ENCODE data around the gene PPP5C. TPM values are rescaled to one million over a fixed set of nuclear protein-coding genes. Genes with fewer than 3 reads are reported as not detected.
"Not testable (repeated sequence)": the region's sequence is repeated elsewhere in the genome, so short reads cannot be mapped to it uniquely, and the experiment has no call there.

Gene PPP5C
- total RNA-seq = 77.3 TPM
- long read RNA-seq, transcript PPP5C-201 (13 exons, 2,109 nt) = major isoform, 90 of 104 reads
- long read RNA-seq, partial matches to known transcripts = 1 of 104 reads
- long read RNA-seq, other reads (novel, unspliced or antisense) = 12 of 104 reads

- peak; percentile 96 for DNase-seq (ENCODE audit: missing footprints)
- intact Hi-C loops (cut with DNase I) = loop anchor here (5.0 kb wide), 2 partner anchors 45 to 65 kb away; no protein-coding TSS in a partner anchor
- ATAC-seq = peak; percentile 88
These were observed at the start of gene PPP5C for GRCh38 chr19:46346821-46347571. Gene PPP5C (plus strand): TSS chr19:46347087. CDS start chr19:46347097, 10 bp downstream.

DNA sequence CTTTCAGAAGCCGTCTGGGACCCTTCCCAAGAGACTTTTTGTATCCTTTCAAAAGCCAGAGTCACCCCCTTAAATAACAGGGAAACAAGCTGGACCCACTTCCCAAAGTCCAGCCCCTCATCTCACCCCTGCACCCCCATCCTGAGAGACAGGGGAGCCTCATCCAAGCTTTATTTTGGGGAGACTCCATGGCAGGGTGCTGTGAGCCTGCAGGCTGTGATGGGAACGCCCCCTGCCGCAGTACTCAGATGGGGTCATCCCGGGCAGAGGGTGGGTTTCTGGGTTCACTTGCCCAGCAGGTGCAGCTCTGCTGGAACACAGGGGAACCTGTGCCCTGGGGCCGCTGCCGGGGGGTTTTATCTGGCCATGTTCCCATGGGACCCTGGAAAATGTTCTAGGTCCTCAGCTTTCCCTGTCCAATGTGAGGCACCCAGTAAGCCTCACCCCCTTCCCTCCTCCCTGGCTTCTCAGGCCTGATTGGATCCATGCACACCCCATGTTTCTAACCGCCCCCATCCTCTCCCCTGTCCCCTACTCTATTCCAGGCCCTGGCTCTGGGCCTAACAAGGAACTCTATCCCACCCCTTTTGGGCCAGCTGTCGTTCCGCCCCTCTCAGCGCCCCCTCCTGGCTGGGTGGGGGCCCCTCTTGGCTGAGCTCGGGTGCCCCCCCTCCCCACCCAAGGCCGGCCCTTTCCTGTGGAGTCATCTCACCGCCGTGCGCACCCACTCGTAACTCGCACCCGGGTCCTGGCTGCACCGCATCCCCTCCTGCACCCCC lies 49.0 kb upstream of the PPP5C start:
- peak; percentile 90 for DNase-seq (ENCODE audit: missing footprints)
- intact Hi-C loops (cut with DNase I) = no loop called here
- ATAC-seq = peak; percentile 63

DNA sequence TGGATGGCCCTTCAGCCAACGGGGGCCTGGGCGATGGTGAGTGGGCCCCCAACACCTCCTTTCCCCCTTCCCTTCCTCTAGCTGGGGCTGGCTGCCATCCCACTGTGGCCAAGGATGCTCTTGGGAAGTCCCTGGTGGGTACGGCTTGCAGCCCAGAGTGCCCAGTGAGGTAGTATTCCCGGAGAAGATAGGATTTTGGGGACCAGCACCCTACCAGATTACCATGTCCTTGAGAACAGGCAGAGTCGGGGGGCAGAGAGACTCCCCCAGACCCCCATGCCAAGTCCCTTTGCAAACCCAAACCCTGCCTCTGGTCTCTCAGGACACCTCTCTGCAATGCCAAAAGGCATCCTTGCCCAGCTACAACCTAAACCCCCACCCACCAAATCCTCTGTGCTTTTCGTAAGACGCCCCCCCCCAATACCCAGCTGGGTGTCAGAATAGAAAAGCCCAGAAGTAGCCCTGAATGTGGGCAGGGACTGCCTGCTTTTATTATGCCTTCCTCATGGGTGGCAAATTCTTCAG lies 48.3 kb upstream of the PPP5C start:
- intact Hi-C loops (cut with DNase I) = no loop called here
- DNase-seq (ENCODE audit: missing footprints) (no peak), ATAC-seq (no peak)

DNA sequence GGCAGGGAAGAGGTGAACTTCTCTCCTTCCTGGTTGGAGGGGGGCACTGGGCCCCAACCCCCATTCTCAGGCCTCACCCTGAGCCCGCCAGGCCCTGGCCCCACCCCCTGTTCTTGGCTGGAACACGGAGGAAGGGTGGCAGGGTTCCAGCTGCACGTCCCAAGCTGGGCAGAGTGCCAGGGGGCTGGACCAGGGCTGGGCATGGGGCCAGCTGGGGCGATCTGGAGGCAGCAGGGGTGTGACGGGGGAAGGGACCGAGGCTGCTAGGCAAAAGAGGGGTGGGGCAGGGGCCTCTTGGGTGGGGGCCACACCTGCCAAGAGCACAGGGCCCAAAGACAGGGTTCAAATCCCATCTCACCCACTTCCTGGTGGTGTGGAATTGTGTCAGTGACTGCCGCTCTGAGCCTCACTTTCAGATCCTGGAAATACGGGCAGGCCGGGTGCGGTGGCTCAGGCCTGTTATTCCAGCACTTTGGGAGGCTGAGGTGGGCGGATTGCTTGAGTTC lies 47.8 kb upstream of the PPP5C start:
- peak; percentile 95 for DNase-seq (ENCODE audit: missing footprints)
- intact Hi-C loops (cut with DNase I) = no loop called here
- peak; percentile 72 for ATAC-seq

- DNase-seq (ENCODE audit: missing footprints) = no peak
- ATAC-seq = no peak
- intact Hi-C loops (cut with DNase I) = loop anchor here (2.0 to 5.0 kb wide), 2 partner anchors 17 to 48 kb away; partner anchors contain the start of gene PPP5C
These were observed 47.2 kb upstream of the PPP5C start for GRCh38 chr19:46299695-46300094.

- ATAC-seq (no peak), DNase-seq (ENCODE audit: missing footprints) (no peak)
- intact Hi-C loops (cut with DNase I) = loop anchor here (5.0 kb wide), 1 partner anchor 44 kb away; the partner anchor contains the start of gene PPP5C
These were observed 43.6 kb upstream of the PPP5C start for GRCh38 chr19:46303322-46303690.

- DNase-seq (ENCODE audit: missing footprints) (peak; percentile 76), ATAC-seq (no peak)
- intact Hi-C loops (cut with DNase I) = loop anchor here (5.0 kb wide), 1 partner anchor 43 kb away; the partner anchor contains the start of gene PPP5C
These were observed 43.0 kb upstream of the PPP5C start for GRCh38 chr19:46303691-46304397.

DNA sequence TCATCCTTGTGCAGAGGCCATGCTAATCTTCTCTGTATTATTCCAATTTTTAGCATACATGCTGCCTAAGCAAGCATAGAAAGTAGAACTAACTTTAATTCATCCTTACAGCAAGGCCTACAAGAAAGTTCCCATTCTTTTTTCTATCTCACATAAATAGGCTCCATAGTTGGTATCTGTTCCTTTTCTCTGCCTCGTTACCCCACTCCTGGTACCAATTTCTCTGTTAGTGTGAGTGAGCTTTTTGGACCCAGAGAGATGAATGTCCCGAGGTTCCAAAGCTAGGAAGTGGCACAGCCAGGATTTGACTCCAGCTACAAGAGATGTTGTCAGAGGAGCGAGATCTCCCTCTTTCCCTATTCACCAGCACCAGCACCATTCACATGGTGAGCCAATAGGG lies 40.4 kb upstream of the PPP5C start:
- DNase-seq (ENCODE audit: missing footprints) (no peak), ATAC-seq (no peak)
- intact Hi-C loops (cut with DNase I) = no loop called here

DNA sequence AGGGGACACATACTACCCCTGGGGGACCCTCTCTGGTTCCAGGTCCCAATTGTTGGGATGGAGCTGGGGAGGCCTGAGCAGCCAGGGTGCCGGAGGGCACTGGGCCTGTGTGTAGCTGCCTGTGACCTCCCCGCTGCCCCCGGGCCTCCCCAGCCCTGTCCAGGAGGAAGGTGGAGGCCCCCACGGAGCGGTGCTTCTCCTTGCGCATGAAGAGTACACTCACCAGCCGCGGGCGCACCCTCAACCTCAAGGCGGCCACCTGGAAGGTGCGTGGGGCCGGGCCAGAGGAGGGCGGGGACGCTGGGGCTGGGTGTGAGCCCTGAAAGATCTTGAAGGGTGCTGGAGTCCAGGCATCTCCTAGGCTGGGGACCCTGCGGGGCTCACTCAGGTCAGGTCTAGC lies 38.4 kb upstream of the PPP5C start:
- intact Hi-C loops (cut with DNase I) = no loop called here
- DNase-seq (ENCODE audit: missing footprints) (no peak), ATAC-seq (no peak)

- DNase-seq (ENCODE audit: missing footprints) (no peak), ATAC-seq (no peak)
- intact Hi-C loops (cut with DNase I) = no loop called here
These were observed 37.8 kb upstream of the PPP5C start for GRCh38 chr19:46309056-46309455.

DNA sequence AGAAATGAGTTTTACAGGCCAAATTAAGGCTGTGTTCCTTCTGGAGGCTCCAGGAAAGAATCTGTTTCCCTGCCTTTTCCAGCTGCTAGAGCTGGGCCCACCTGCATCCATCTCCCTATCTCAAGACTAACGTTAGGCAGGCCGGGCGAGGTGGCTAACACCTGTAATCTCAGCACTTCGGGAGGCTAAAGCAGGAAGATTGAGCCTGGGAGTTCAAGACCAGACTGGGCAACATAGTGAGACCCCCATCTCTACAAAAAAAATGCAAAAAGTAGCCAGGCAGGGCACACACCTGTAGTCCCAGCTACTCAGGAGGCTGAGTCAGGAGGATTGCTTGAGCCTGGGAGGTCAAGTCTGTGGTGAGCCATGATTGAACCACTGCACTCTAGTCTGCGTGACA lies 35.4 kb upstream of the PPP5C start:
- DNase-seq (ENCODE audit: missing footprints) (no peak), ATAC-seq (no peak)
- intact Hi-C loops (cut with DNase I) = no loop called here

DNA sequence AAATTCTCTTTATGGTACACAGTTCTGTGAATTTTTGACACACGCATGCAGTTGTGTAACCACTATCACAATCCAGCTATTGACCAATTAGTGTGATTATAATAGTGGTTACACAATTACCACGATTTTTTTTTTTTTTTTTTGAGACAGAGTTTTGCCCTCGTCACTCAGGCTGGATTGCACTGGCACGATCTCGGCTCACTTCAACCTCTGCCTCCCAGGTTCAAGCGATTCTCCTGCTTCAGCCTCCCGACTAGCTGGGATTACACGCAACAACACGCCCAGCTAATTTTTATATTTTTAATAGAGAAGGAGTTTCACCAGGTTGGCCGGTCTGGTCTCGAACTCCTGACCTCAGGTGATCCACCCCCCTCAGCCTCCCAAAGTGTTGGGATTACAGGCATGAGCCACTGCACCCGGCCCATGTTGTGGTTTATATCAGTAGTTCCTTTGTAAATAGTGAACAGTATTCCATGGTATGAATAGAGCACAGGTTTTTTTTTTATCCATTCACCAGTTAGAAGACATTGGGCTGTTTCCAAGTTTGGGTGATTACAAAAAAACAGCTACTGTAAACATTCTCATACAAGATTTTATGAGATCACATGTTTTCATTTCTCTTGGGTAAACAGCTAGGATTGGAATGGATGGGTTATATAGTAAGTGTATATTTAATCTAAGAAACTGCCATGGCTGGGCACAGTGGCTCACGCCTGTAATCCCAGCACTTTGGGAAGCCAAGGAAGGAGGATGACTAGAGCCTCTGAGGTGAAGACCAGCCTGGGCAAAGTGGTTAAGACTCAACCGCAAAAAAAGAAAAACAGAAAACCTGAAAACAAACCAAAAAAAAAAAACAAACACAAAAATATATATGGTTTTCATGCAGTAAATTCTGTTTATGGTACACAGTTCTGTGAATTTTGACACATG lies 33.1 kb upstream of the PPP5C start:
- intact Hi-C loops (cut with DNase I) = not testable (repeated sequence)

DNA sequence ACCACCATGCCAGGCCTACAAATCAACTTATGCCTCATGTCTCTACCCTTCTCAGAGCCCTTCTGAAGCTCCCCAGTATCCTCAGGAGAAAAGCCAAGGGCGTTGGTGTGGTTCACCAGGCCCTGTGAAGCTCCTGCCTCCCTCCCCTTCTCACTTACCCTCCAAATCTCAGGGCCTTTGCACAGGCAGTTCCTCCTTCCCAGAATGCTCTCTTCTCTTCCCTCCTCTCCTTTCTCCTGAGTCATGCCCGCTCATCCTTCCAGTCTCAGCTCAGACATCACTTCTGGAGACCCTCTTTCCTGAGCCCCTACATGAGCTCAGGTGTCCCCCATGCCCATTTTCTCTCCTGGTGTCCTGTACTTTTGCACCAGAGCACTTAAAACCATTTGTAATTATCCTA lies 29.5 kb upstream of the PPP5C start:
- intact Hi-C loops (cut with DNase I) = no loop called here
- ATAC-seq (no peak), DNase-seq (ENCODE audit: missing footprints) (no peak)

More for the DNA sequence above, 33.1 kb upstream of the PPP5C start:
- not testable (repeated sequence) for DNase-seq (ENCODE audit: missing footprints); ATAC-seq

GRCh38 chr19:46319613-46320012 lies 27.3 kb upstream of the PPP5C start:
- intact Hi-C loops (cut with DNase I) = no loop called here
- ATAC-seq = no peak
- no peak for DNase-seq (ENCODE audit: missing footprints)

DNA sequence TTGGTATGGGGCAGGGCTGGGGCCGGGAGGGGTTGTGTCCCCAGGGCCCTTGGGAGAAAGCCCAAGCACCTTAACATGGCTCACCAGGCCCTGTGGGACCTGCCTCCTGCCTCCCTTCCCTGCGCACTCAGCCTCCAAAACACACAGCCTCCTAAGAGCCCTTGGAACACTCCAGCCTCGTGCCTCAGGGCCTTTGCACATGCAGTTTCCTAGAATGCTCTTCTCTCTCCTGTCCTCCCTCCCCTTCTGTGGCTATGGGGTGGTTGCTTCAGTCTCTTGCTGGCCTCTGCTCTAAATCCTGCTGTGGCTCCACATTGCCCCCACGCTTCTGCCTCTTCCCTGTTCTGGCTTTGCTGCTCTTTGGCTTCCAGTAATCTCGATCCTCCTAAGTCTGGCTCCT lies 26.3 kb upstream of the PPP5C start:
- intact Hi-C loops (cut with DNase I) = no loop called here
- no peak for DNase-seq (ENCODE audit: missing footprints)
- ATAC-seq = no peak

DNA sequence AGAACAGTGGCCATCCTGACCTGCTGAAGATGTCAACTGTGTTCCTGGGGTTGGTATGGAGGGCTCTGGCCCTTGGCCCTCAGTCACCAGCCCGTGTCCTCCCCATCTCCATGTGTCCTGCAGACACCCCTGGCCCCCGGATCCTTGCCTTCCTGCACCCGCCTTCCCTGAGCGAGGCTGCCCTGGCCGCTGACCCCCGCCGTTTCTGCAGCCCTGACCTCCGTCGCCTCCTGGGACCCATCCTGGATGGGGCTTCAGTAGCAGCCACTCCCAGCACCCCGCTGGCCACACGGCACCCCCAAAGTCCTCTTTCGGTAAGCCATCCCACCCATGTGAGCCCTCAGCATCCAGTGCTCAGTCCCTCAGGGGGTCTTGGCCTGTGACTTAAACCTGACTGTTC lies 25.2 kb upstream of the PPP5C start:
- DNase-seq (ENCODE audit: missing footprints) (no peak), ATAC-seq (no peak)
- intact Hi-C loops (cut with DNase I) = no loop called here

- DNase-seq (ENCODE audit: missing footprints); intact Hi-C loops (cut with DNase I); ATAC-seq: not testable (repeated sequence)
These were observed 23.7 kb upstream of the PPP5C start for GRCh38 chr19:46323227-46323626.

- DNase-seq (ENCODE audit: missing footprints) (no peak), ATAC-seq (no peak)
- intact Hi-C loops (cut with DNase I) = no loop called here
These were observed 22.6 kb upstream of the PPP5C start for GRCh38 chr19:46324277-46324676.
